G401.6 (cell line): ENCODE measurements around the gene ATL2.
"Not testable (repeated sequence)": the region's sequence is repeated elsewhere in the genome, so short reads cannot be mapped to it uniquely, and the experiment has no call there.

Experiments
- FAIRE-seq: peaks from 2 replicates; lab custom pipeline; 2012; peaks lifted over from hg19 to GRCh38; lab: Jason Lieb, UNC

The ATL2 gene

GRCh38 chr2:38377050-38377828, at the start of gene ATL2:
TSS of gene ATL2 (minus strand) at chr2:38377273. CDS start at chr2:38377260, 13 bp downstream.
- FAIRE-seq: peak; percentile 46

DNA sequence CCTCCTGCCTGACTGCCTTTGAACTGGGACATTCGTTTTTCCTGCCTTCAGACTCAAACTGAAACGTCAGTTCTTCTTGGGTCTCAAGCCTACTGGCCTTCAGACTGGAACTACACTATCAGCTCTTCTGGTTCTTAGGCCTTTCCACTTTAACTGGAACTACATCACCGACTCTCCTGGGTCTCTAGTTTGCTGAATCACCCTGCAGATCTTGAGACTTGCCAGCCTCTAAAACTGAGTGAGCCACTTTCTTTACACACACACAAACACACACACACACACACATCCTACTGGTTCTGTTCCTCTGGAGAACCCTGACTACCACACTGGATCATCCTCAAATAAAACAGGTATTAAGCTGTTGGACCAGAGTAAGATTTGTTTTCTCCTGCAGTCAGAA, 46.7 kb upstream of the ATL2 start:
- no peak for FAIRE-seq

DNA sequence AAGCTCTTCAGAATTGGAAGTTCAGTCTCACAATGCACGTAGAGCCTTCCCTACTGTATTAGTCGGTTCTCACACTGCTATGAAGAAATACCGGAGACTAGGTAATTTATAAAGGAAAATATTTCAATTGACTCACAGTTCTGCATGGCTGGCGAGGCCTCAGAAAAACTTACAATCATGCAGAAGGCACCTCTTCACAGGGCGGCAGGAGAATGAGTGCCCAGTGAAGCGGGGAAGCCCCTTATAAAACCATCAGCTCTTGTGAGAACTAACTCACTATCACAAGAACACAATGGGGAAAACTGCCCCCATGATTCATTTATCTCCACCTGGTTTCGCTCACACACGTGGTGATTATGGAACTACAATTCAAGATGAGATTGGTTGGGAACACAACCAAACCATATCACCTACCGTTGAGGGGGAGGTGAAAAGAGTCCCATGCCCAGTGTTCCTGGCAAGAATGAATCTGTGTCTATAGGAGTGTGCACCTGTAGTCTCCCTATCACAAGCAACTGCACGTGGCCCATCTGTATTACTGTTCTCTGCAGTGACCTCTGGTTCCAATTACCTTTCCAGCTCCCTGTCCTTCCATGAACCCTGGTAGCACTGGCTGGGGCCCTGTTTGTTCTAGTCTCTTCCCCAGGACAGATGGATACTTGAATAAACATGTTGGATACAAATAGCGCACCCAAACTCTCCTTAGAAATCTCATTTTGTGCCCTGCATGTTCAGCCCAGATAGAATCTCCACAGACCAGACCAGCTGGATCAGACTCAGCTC, 44.4 kb upstream of the ATL2 start:
- no peak for FAIRE-seq

DNA sequence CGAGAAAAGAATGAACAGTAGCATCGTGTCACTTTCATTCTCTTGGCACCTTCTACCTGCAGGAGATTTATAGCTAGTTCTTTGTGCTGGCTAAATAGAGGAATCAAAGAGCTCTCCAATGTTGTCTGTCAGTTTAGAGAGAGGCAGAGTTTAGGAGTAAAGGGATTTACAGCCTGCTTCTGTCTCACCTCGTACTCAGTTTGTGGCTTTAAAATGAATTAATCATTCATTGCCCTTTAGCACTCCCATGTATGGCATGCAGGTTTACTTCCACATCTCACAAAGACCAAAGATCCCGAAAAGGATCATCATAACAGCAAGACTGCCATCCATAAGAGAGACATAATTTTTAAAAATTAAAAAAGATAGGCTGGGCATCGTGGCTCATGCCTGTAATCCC, 42.4 kb upstream of the ATL2 start:
- FAIRE-seq: no peak

DNA sequence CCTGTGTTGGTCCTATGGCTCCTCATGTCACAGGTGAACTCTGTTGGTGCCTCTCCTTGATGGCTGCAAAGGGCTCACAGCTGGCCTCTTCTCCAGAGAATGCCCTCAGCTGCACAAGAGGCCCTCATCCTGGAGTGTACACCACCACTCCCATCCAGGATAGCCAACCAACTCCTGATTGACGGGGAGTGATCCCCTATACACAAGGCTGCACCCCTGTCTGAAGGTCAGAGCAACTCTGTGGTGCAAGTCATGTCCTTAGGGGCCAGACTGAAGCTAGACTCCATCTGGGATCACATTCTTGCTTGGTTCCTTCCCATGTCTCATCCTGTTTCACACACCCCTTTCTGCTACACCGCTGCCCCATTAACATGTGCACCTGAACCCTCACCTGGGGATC, 41.7 kb upstream of the ATL2 start:
- FAIRE-seq: no peak

DNA sequence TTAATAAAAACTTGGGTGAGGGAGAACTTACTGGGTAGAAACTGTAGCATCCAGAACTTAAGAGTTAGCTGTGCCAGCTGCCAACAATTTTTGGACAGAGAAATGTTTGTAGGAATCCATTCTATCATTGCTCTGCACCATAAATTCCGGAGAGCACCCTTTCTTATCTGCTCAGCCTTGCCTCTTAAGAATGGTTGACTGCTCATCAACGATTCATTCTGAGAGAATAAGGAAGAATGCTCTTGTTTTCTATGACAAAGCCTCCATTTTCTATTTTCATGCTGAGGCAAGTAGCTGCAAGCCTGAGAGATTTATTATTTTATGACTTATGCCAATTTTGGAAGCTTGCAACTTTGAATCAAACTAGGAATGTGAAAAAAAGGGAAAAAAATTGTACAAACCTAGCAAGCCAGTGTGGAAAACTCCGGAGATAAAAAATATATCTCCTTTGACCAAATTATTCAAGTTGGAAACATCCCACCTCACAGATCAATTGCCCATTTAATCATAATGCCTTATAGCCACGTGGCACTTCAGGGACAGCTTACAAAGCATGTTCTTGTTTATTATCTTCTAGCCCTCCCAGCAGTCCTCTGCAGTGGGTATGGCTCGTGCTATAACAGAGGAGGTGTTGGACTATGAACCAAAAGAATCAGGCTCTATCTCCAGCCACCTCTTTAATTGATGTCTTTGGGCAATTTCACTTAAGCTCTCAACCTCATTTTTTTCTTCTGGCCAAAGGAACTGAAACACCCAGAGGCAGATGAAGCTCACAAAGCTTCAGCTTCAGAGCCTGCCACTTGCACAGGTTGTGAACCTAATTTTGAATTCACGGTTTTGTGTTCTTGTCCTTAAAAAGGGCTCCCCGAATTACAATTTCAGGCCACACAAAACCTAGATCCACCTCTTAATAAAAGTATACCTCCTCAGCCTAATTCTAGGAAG, 40.9 kb upstream of the ATL2 start:
- FAIRE-seq: no peak

DNA sequence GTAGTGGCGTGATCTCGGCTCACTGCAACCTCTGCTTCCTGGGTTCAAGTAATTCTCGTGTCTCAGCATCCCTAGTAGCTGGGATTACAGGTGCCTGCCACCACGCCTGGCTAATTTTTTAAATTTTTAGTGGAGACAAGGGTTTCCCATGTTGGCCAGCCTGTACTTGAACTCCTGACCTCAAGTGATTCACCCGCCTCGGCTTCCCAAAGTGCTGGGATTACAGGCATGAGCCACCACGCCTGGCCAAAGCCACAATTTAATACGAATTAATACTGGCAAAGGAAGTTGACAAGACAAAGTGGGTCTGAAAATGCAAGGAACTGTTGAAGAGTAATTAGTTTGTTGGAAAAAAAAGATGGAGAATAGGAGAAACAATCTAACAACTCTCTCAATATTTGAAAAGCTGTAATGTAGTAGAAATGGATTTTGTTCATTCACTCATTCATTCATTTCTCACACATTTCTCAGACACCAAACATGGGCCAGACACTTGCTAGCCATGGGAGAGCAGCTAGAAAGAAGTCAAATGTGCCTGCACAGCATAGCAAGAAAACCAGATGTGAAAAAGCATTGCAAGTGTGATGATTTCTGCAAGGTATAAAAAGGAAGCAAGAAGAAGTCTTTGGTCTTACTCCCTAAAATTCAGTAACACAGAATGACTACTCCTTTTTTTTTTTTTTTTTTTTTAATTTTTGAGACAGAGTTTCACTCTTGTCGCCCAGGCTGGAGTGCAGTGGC, 39.4 kb upstream of the ATL2 start:
- no peak for FAIRE-seq

DNA sequence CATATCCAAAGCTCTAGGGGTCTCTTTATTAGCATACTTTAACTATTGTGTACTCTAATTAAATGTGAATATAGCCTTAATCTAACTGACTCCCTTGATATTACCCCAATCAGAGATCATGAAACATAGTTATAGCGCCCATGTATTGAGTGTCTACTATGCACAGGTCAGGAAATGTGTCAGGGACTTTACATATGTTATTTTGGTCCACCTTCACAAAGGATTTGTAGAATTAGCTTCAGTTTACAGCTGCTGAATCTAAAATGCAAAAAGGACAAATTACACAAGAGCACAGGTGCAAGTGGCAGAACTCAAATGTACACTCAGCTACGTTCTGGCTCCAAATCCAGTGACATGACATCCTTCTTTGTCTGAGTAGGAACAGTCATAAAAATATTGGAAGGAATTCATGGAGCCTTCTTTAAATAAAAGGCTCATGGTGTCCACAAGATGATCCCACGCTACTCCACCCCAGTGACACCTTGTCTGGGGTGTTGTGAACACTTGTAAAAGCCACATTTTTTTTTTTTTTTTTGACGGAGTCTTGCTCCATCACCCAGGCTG, 38.7 kb upstream of the ATL2 start:
- FAIRE-seq: no peak

DNA sequence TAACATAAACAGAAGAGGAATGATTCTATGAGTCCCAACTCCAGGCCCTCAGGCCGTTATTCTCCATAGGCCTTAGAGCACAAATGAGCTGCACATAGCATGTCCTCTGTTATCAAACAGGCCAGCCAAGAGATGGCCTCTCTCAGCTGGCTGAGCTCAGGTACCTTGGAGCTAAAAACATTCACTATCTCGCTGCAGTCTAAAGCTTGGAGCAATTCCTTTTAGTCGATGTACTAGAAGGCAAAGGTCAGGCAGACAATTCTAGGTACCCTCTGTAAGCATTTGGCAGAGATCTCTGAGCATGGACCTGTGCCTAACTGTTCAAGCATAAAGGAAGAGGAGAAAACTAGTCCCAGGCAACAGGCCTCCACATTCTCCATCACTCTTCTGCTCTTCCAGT, 38.0 kb upstream of the ATL2 start:
- FAIRE-seq: no peak

DNA sequence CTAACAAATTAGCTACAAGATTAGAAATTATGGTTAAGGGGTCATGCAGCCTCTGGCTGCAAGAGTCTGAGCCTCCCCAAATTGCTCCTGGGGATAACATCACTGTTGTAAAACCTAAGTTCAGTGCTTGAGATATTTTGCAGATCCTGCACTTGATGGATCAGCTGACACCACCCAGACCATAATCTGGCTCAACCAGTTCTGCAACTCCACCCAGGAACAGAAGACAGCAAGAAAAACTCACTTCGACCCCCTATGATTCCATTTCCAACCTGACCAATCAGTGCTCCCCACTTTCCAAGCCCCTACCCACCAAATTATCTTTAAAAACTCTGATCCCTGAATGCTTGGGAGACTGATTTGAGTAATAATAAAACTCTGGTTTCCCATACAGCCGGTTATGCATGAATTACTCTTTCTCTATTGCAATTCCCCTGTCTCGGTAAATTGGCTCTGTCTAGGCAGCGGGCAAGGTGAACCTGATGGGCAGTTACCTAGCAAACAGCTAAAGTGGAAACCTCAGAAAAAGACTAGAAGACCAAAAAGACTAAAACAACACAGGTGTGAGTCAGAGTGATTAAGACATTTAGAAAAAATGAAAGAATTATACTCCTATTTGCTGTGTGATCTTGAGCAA, 35.3 kb upstream of the ATL2 start:
- FAIRE-seq: not testable (repeated sequence)

- no peak for FAIRE-seq
These were observed 32.4 kb upstream of the ATL2 start for GRCh38 chr2:38409156-38410102.

DNA sequence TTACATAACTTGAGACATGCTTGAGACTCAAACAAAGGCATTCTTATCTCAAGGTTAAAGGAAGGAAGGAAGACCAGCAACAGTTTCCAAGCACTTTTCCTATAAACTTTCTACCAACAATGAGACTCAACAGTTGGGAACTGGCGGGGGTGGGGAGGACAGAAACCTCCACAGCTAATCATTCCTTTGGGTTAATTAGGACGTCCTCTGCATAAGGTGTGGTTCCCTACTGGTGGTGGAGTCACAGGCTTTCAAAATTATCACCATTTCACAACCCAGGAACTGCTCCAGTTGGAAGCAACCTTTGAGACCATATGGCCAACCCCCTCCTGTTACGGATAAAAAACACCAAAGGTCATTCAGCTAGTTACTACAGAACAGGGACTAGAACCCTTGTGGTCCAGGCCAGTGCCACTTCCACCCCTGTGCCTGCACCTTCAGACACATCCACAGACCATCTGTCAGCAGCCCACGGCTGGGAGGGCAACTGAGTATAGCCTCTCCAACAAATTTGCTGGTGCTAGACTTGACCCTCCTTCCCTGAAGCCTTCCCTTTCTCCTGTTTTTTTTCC, 30.1 kb upstream of the ATL2 start:
- FAIRE-seq: no peak

GRCh38 chr2:38406597-38407110, 29.6 kb upstream of the ATL2 start:
- FAIRE-seq: no peak

DNA sequence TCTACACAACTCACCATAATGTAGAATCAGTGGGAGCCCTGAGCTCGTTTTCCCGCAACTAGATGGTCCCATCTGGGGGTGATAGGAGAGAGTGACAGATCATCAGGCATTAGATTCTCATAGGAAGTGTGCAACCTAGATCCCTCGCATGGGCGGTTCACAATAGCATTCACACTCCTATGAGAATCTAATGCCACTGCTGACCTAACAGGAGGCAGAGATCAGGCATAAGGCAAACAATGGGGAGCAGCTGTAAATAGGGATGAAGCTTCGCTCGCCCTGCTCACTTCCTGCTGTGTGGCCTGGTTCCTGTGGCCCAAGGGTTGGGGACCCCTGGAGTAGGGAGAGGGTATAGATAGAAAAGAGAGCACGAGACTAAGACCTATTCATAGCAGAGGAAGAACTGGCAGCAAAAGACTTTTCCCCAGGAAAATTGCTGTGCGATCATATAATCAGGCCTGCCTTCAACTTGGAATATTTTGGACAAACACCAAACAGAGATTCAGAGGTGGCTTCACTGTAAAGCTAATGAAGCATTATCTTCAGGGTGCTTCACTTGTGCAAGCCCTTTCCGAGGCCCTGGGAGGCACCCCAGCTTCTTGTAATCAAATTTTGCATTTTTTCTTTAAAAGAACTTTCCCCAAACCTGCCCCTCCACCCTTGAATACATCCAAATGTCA, 29.0 kb upstream of the ATL2 start:
- FAIRE-seq: no peak

DNA sequence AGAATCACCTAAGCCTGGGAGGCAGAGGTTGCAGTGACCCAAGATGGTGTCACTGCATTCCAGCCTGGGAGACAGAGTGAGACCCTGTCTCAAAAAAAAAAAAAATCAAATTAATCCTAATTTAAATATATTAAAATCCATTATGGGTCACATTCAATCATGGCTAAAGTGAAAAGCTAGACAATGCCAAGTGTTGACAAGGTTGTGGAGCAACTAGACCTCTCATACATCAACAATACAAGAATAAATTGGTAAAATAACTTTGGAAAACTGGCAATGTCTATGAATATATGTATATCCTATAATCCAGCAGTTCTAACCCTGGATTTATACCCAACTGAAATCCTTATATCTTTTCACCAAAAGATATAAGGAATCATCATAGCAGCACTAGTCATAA, 23.4 kb upstream of the ATL2 start:
- no peak for FAIRE-seq

- no peak for FAIRE-seq
These were observed 21.7 kb upstream of the ATL2 start for GRCh38 chr2:38398739-38399138.

DNA sequence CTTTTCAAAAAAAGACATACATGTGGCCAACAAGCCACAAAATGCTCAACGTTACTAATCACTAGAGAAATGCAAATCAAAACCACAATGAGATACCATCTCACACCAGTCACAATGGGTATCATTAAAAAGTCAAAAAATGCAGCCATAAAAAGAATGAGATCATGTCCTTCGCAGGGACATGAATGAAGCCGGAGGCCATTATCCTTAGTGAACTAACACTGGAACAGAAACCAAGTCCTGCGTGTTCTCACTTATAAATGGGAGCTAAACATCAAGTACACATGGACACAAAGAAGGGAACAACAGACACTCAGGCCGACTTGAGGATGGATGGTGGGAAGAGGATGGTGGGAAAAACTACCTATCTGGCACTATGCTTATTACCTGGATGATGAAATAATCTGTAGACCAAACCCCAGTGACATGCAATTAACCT, 17.8 kb upstream of the ATL2 start:
- FAIRE-seq: no peak

- FAIRE-seq: no peak
These were observed 17.0 kb upstream of the ATL2 start for GRCh38 chr2:38394041-38394440.

DNA sequence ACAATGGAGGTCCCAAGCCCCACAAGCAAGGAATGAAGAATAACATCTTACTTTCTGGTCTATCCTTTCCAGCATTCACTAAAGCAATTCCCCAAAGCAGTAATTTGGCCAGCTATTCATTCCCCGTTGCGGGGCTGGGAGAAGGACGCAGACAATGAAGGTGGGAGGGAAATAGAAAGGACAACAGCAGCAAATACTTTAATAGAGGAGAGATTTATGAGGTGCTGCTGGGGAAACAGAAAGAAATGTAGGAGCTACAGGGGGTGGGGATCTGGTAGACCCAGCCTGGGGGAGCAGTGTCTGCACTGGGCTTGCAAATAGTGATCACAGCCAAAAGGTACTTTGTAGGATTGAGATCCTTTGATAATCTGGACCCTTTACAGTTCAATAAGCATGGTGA, 13.9 kb upstream of the ATL2 start:
- no peak for FAIRE-seq
